Stimulated activated naive CD8-positive, alpha-beta T cell treated with anti-CD3 and anti-CD28 coated beads, Interleukin-15, Interleukin-2, amounts not matched to agents 100 ng/mL and 50 ng/mL, for 24 hours (primary cell): Measurements from ENCODE around the gene LINGO4.
A peak's percentile ranks its signal among the peaks of the same experiment; 100 is the strongest.

Experiments used
- H3K27ac Mint-ChIP-seq: one replicate; pipeline ENCODE4 v1.8.0; 2021; ENCODE audit warnings: mild to moderate bottlenecking, mixed read lengths
- H3K27me3 Mint-ChIP-seq: one replicate; pipeline ENCODE4 v1.8.0; 2021; ENCODE audit warnings: mixed read lengths
- H3K36me3 Mint-ChIP-seq: one replicate; pipeline ENCODE4 v1.8.0; 2021; ENCODE audit warnings: low read depth, mixed read lengths
- H3K4me1 Mint-ChIP-seq: one replicate; pipeline ENCODE4 v1.8.0; 2021; ENCODE audit warnings: low read depth, mixed read lengths
- H3K4me3 Mint-ChIP-seq: one replicate; pipeline ENCODE4 v1.8.0; 2021; ENCODE audit warnings: mild to moderate bottlenecking, mixed read lengths
- H3K9me3 Mint-ChIP-seq: one replicate; pipeline ENCODE4 v1.8.0; 2021; ENCODE audit warnings: mixed read lengths

LINGO4 gene

DNA sequence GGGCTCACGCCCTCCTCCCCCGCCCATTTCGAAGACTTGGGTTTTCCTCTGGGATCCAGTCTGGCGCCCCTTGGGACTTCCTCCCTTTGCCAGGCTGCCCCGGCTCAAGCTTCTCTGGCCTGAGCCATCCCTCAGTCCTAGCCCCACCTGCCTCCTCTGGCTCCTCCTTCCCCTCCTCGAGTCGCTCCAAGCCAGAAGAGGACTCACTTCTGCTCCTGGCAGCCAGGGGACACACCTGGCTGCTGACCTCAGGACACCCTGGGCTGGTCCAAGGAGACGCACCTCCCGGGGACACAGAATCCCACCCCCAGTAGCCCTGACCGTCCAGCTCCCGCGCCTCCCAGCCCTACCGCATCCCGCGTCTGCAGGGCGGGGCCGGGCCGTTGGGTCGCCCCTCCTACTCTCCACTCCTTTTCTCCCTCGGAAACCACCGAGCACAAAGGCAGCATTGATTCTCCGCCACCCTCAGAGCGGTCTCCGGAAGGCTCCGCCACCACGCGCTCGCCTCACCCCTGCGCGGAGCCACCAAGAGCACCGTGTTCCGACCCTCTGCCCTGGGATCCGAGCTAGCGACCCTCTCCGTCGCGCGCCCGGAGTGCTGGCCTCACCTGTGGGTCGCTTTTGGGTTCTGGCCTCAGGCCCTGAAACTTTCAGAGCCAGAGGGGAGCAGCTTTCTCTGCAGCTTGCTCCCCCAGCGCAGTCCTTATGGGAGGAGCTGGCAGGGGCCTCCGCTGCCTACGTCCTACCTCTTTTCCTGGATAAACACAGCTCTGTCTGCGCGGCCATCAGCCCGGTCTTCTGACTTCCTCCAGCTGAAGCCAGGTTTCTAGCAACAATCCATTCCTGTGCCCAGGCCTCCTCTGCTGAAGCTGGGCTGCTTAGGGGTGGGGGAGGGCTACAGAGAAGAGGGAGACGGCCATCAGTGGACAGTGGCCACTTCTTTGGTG is 34.5 kb upstream of the LINGO4 start, which contains the start of gene C2CD4D:
C2CD4D (minus strand) TSS at position 364 of the 947 bp plus-strand sequence. CDS start 831 bp downstream, outside the sequence.
- peaks cover 50% of the 10 kb centered on the region for H3K4me1 Mint-ChIP-seq
- no peaks in the 10 kb centered on the region for H3K27me3 Mint-ChIP-seq
- no peaks in the 10 kb centered on the region for H3K9me3 Mint-ChIP-seq
- peaks cover 20% of the 10 kb centered on the region for H3K36me3 Mint-ChIP-seq
- peak within 1 kb of the TSS; percentile 85 for H3K4me3 Mint-ChIP-seq
- peak within 1 kb of the TSS; percentile 82 for H3K27ac Mint-ChIP-seq

GRCh38 chr1:151839082-151839412 is 33.8 kb upstream of the LINGO4 start:
- Mint-ChIP-seq H3K4me1 (peaks cover 57% of the 10 kb centered on the region), H3K27ac (peak overlapping the region; percentile 82)

GRCh38 chr1:151838222-151839081 is 33.2 kb upstream of the LINGO4 start:
- peaks cover 63% of the 10 kb centered on the region for H3K4me1 Mint-ChIP-seq
- H3K9me3 Mint-ChIP-seq = no peaks in the 10 kb centered on the region
- peaks cover 11% of the 10 kb centered on the region for H3K36me3 Mint-ChIP-seq
- peak overlapping the region; percentile 85 for H3K4me3 Mint-ChIP-seq
- H3K27me3 Mint-ChIP-seq = no peaks in the 10 kb centered on the region
- H3K27ac Mint-ChIP-seq = peak overlapping the region; percentile 82

More at GRCh38 chr1:151839082-151839412, 33.8 kb upstream of the LINGO4 start:
- Mint-ChIP-seq H3K36me3 (peaks cover 14% of the 10 kb centered on the region), H3K4me3 (peak overlapping the region; percentile 85), H3K27me3 (no peaks in the 10 kb centered on the region), H3K9me3 (no peaks in the 10 kb centered on the region)

DNA sequence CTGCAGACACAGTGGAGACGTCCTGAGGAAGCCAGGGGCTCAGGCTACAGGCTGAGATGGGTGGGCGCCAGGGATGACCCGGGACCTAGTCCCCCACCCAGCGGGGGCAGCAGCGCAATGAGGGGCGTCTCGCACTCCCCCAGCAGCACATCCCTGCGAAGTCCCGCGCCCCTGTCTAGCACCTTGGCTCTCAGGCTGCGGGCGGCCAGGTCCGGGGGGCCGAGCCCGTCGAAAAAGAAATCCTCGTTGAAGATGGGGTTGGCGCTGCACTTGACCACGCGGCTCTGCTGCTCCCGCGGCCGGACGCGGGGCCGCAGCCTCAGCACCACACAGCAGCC is 32.6 kb upstream of the LINGO4 start:
- no peaks in the 10 kb centered on the region for H3K9me3 Mint-ChIP-seq
- peaks cover 5% of the 10 kb centered on the region for H3K36me3 Mint-ChIP-seq
- H3K27ac Mint-ChIP-seq = peak overlapping the region; percentile 90
- H3K27me3 Mint-ChIP-seq = no peaks in the 10 kb centered on the region
- H3K4me1 Mint-ChIP-seq = peaks cover 68% of the 10 kb centered on the region
- peak overlapping the region; percentile 88 for H3K4me3 Mint-ChIP-seq

DNA sequence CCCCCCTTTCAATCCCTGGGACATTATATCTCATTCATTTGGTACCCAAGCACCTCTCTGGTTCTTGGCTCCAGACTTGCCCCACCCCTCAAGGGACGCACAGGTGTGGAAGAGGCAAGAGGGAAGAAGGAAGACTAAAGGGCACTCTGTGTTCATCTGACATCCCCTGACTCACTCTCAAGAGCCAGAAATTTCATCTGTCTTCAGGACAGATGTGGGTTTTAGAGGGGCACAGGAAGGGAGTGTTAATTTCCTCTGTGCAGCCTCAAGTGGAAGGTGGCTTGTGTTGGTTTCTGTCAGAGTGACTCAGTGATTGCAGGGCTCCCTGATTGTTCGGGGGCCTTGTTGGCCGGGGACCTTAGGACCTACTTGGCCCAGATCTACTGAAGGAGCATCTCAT is 32.0 kb upstream of the LINGO4 start:
- peak overlapping the region; percentile 88 for H3K4me3 Mint-ChIP-seq
- peaks cover 3% of the 10 kb centered on the region for H3K36me3 Mint-ChIP-seq
- H3K27me3 Mint-ChIP-seq = no peaks in the 10 kb centered on the region
- peak overlapping the region; percentile 90 for H3K27ac Mint-ChIP-seq
- peaks cover 73% of the 10 kb centered on the region for H3K4me1 Mint-ChIP-seq
- H3K9me3 Mint-ChIP-seq = no peaks in the 10 kb centered on the region

- Mint-ChIP-seq H3K27ac (no peak overlapping the region), H3K9me3 (no peaks in the 10 kb centered on the region), H3K36me3 (no peaks in the 10 kb centered on the region), H3K4me3 (no peak overlapping the region), H3K4me1 (peaks cover 80% of the 10 kb centered on the region), H3K27me3 (no peaks in the 10 kb centered on the region)
Measured at GRCh38 chr1:151835596-151835995, 30.4 kb upstream of the LINGO4 start.

DNA sequence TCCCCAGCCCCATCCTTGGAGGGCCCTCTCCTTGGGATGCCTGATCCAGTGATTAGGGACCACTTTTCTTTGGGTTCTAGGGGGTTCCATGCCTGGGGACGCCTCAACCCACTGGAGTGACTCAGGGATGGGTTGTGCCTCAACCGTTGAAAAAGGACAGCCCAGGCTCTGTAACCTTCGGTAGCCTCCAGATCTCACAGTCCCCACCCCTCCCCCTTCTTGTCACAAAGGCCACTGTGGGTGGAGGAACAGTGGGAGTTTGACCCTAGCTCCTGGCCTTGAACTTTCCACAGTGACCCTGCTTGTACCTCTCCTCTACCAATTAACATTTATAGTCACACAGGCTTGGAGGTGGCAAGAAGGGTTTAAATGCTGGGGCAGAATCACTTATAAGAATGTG is 29.0 kb upstream of the LINGO4 start:
- Mint-ChIP-seq H3K9me3 (no peaks in the 10 kb centered on the region), H3K4me1 (peaks cover 81% of the 10 kb centered on the region), H3K27me3 (no peaks in the 10 kb centered on the region), H3K4me3 (no peak overlapping the region), H3K36me3 (no peaks in the 10 kb centered on the region), H3K27ac (no peak overlapping the region)

GRCh38 chr1:151833172-151833900 is 28.1 kb upstream of the LINGO4 start:
- Mint-ChIP-seq H3K4me3 (no peak overlapping the region), H3K36me3 (no peaks in the 10 kb centered on the region), H3K4me1 (peaks cover 86% of the 10 kb centered on the region), H3K27me3 (no peaks in the 10 kb centered on the region), H3K9me3 (no peaks in the 10 kb centered on the region), H3K27ac (no peak overlapping the region)

GRCh38 chr1:151832318-151832980 is 27.2 kb upstream of the LINGO4 start:
- H3K27me3 Mint-ChIP-seq = no peaks in the 10 kb centered on the region
- H3K27ac Mint-ChIP-seq = no peak overlapping the region
- H3K4me1 Mint-ChIP-seq = peaks cover 90% of the 10 kb centered on the region

GRCh38 chr1:151831605-151832004 is 26.4 kb upstream of the LINGO4 start, which contains the start of gene RORC:
Gene RORC (minus strand): TSS chr1:151831802. CDS start chr1:151831764, 38 bp downstream.
- H3K27ac Mint-ChIP-seq = no peak within 1 kb of the TSS
- no peaks in the 10 kb centered on the region for H3K9me3 Mint-ChIP-seq
- H3K4me3 Mint-ChIP-seq = peak within 1 kb of the TSS; percentile 17
- H3K4me1 Mint-ChIP-seq = peaks cover 90% of the 10 kb centered on the region
- no peaks in the 10 kb centered on the region for H3K27me3 Mint-ChIP-seq
- no peaks in the 10 kb centered on the region for H3K36me3 Mint-ChIP-seq

More at GRCh38 chr1:151832318-151832980, 27.2 kb upstream of the LINGO4 start:
- H3K4me3 Mint-ChIP-seq = no peak overlapping the region
- no peaks in the 10 kb centered on the region for H3K36me3 Mint-ChIP-seq
- H3K9me3 Mint-ChIP-seq = no peaks in the 10 kb centered on the region

- no peak overlapping the region for H3K27ac Mint-ChIP-seq
- H3K4me3 Mint-ChIP-seq = no peak overlapping the region
- no peaks in the 10 kb centered on the region for H3K27me3 Mint-ChIP-seq
Measured at GRCh38 chr1:151831256-151831591, 26.0 kb upstream of the LINGO4 start.

GRCh38 chr1:151830055-151830454 is 24.8 kb upstream of the LINGO4 start:
- H3K27ac Mint-ChIP-seq = no peak overlapping the region
- peaks cover 93% of the 10 kb centered on the region for H3K4me1 Mint-ChIP-seq
- H3K4me3 Mint-ChIP-seq = peak overlapping the region; percentile 38
- H3K36me3 Mint-ChIP-seq = no peaks in the 10 kb centered on the region
- H3K9me3 Mint-ChIP-seq = no peaks in the 10 kb centered on the region
- no peaks in the 10 kb centered on the region for H3K27me3 Mint-ChIP-seq

More at GRCh38 chr1:151831256-151831591, 26.0 kb upstream of the LINGO4 start:
- Mint-ChIP-seq H3K9me3 (no peaks in the 10 kb centered on the region), H3K4me1 (peaks cover 90% of the 10 kb centered on the region), H3K36me3 (no peaks in the 10 kb centered on the region)

GRCh38 chr1:151829352-151830046 is 24.3 kb upstream of the LINGO4 start:
- Mint-ChIP-seq H3K9me3 (no peaks in the 10 kb centered on the region), H3K36me3 (no peaks in the 10 kb centered on the region), H3K4me1 (peaks cover 90% of the 10 kb centered on the region), H3K27ac (no peak overlapping the region), H3K27me3 (no peaks in the 10 kb centered on the region), H3K4me3 (peak overlapping the region; percentile 38)

- Mint-ChIP-seq H3K27me3 (no peaks in the 10 kb centered on the region), H3K9me3 (no peaks in the 10 kb centered on the region), H3K4me1 (peaks cover 84% of the 10 kb centered on the region), H3K36me3 (no peaks in the 10 kb centered on the region), H3K4me3 (peak overlapping the region; percentile 38), H3K27ac (no peak overlapping the region)
Measured at GRCh38 chr1:151828921-151829320, 23.7 kb upstream of the LINGO4 start.
